Endothelial cell of umbilical vein (primary cell): ENCODE results near the gene FOXP1. TPM values are rescaled to one million over a fixed set of nuclear protein-coding genes. Genes with fewer than 3 reads are reported as not detected.

Experiments
- BruUV-seq: library from RNA; stranded (reverse); fragments of 400-500 nt; replicated peaks from 2 replicates; lab custom pipeline; 2021; lab: Mats Ljungman, UMichigan
- CTCF ChIA-PET: fragments of 300-600, 350-600 bp; sonication (Branson Sonifier 250); formaldehyde crosslinking; loops from one replicate; lab custom pipeline; 2021; ENCODE audit warnings: antibody characterized with exemption, inconsistent platforms; lab: Charles Lee
- POLR2A ChIA-PET: fragments of 300-600, 350-600 bp; sonication (Branson Sonifier 250); formaldehyde crosslinking; loops from one replicate; lab custom pipeline; 2021; ENCODE audit warnings: antibody characterized with exemption, inconsistent platforms; lab: Charles Lee
- DNase-seq: peaks from one replicate; pipeline ENCODE4 v3.0.0-alpha.2; 2011; ENCODE audit warnings: low read depth, low spot score
- FAIRE-seq: peaks from 2 replicates; lab custom pipeline; 2011; peaks lifted over from hg19 to GRCh38; lab: Jason Lieb, UNC
- H2AFZ ChIP-seq: 2 replicates; pipeline ENCODE4 v1.6.0; 2012; ENCODE audit warnings: low read depth, low read length, control low read depth, inconsistent platforms
- H3K27ac ChIP-seq: 2 replicates; pipeline ENCODE4 v1.5.1; 2011; ENCODE audit warnings: low read depth, mild to moderate bottlenecking, control low read depth, low read length, moderate library complexity; ENCODE audit not compliant: insufficient read depth
- H3K27me3 ChIP-seq, 2 experiments: 2 replicates each; pipeline versions ENCODE4 v1.6.0 to v1.6.1; 2011; ENCODE audit warnings: low read length in 2 of 2, mixed read lengths in 1 of 2; ENCODE audit not compliant: control insufficient read depth in 2 of 2, insufficient read depth in 2 of 2
- H3K36me3 ChIP-seq, 2 experiments: 2 replicates in 1 of 2; 3 replicates in 1 of 2; pipeline ENCODE4 v1.5.1; 2011; ENCODE audit warnings: low read length in 2 of 2, mild to moderate bottlenecking in 1 of 2, moderate library complexity in 1 of 2; ENCODE audit not compliant: control insufficient read depth in 2 of 2, insufficient read depth in 2 of 2; ENCODE audit errors: extremely low read depth in 1 of 2
- H3K4me1 ChIP-seq: 3 replicates; pipeline ENCODE4 v1.5.1; 2011; ENCODE audit warnings: mild to moderate bottlenecking, low read length; ENCODE audit not compliant: control insufficient read depth, insufficient read depth; ENCODE audit errors: extremely low read depth
- H3K4me2 ChIP-seq: 2 replicates; pipeline ENCODE4 v1.6.1; 2011; ENCODE audit warnings: low read length, control low read depth, mixed read lengths; ENCODE audit not compliant: insufficient read depth
- H3K4me3 ChIP-seq, 3 experiments: fragments of 200-600 bp in 1 of 3; sonication (generic), shearing (Covaris generic) in 1 of 3; replicated peaks in 1 of 3; 2 replicates each; pipeline ENCODE4 v1.5.1; 2011 to 2016; ENCODE audit warnings: control low read depth in 3 of 3, low read length in 3 of 3, mild to moderate bottlenecking in 2 of 3, inconsistent platforms in 1 of 3, low read depth in 1 of 3, moderate library complexity in 1 of 3; ENCODE audit not compliant: insufficient read depth in 1 of 3
- H3K79me2 ChIP-seq: 2 replicates; pipeline ENCODE4 v1.6.0; 2012; ENCODE audit warnings: low read length, inconsistent platforms; ENCODE audit not compliant: control insufficient read depth, insufficient read depth
- H3K9ac ChIP-seq: replicated peaks from 2 replicates; pipeline ENCODE3; 2011; ENCODE audit warnings: low read length, control low read depth; ENCODE audit not compliant: insufficient read depth; ENCODE audit errors: extremely low read depth
- H3K9me1 ChIP-seq: replicated peaks from 3 replicates; pipeline ENCODE4 v1.6.0; 2011; ENCODE audit warnings: mild to moderate bottlenecking, low read length; ENCODE audit not compliant: control insufficient read depth, insufficient read depth; ENCODE audit errors: extremely low read depth
- H3K9me3 ChIP-seq: replicated peaks from 2 replicates; pipeline ENCODE4 v1.5.1; 2012; ENCODE audit warnings: low read length, inconsistent platforms; ENCODE audit not compliant: control insufficient read depth, insufficient read depth
- H4K20me1 ChIP-seq: replicated peaks from 2 replicates; pipeline ENCODE3; 2011; ENCODE audit warnings: mild to moderate bottlenecking, low read length; ENCODE audit not compliant: control insufficient read depth, insufficient read depth; ENCODE audit errors: extremely low read depth
- CTCF ChIP-seq, 2 donors: IDR thresholded peaks; 1 replicate in 1 of 2; 2 replicates in 1 of 2; pipeline ENCODE4 v1.5.1; 2011; ENCODE audit warnings: low read length in 2 of 2, mild to moderate bottlenecking in 2 of 2, moderate library complexity in 2 of 2, control low read depth in 1 of 2, inconsistent platforms in 1 of 2, low read depth in 1 of 2; ENCODE audit not compliant: insufficient read depth in 1 of 2; ENCODE audit errors: extremely low read depth in 1 of 2
- EZH2 ChIP-seq: IDR thresholded peaks from 2 replicates; pipeline ENCODE4 v1.6.1; 2012; ENCODE audit warnings: borderline replicate concordance, low read depth, mild to moderate bottlenecking, moderate library complexity, low read length, inconsistent platforms; ENCODE audit not compliant: severe bottlenecking
- FOS ChIP-seq: IDR thresholded peaks from 2 replicates; pipeline ENCODE4 v1.6.1; 2011; ENCODE audit warnings: mild to moderate bottlenecking, low read length, moderate library complexity, borderline replicate concordance; ENCODE audit not compliant: insufficient read depth
- GATA2 ChIP-seq: IDR thresholded peaks from 2 replicates; pipeline ENCODE4 v1.7.0; 2011; ENCODE audit warnings: low read depth, mild to moderate bottlenecking, moderate library complexity, mixed read lengths, low read length; ENCODE audit not compliant: insufficient read length, insufficient read depth
- JUN ChIP-seq: IDR thresholded peaks from 2 replicates; pipeline ENCODE4 v1.6.1; 2011; ENCODE audit warnings: borderline replicate concordance, low read depth; ENCODE audit not compliant: insufficient read length, insufficient read depth
- MAX ChIP-seq: IDR thresholded peaks from 2 replicates; pipeline ENCODE4 v1.6.1; 2011; ENCODE audit not compliant: insufficient read depth, insufficient read length
- POLR2AphosphoS5 ChIP-seq: IDR thresholded peaks from 2 replicates; pipeline ENCODE4 v1.6.1; 2012; ENCODE audit warnings: low read depth, mild to moderate bottlenecking, control low read depth, low read length, moderate library complexity; ENCODE audit not compliant: insufficient read depth
- dilution Hi-C: fragments of 300-500 bp; cut with MboI; formaldehyde crosslinking; loops from one replicate; pipeline ENCODE4 v1.15.0; 2019; ENCODE audit warnings: low sequenced_read_pairs; ENCODE audit not compliant: extremely low pct_ligation_motif_present
- intact Hi-C: fragments of 100-400 bp; cut with micrococcal nuclease; formaldehyde crosslinking; loops from one replicate; pipeline ENCODE4 v1.10.0; 2022
- polyA plus RNA-seq, 4 experiments: library from polyadenylated mRNA; depleted of rRNA in 3 of 4; stranded (reverse) in 3 of 4; unstranded in 1 of 4; fragments of >200 nt; gene quantifications; 2 replicates each; pipeline versions ENCODE4 v1.2.1 to v1.2.3, GENCODE V29; 2011 to 2012; ENCODE audit warnings: missing spikeins in 1 of 4
- total RNA-seq: library from RNA; stranded (reverse); gene quantifications from 2 replicates; pipeline ENCODE4 v1.2.3, GENCODE V29; 2021

Gene FOXP1
- total and polyA plus RNA-seq, 2 donors (not counting 3 experiments of a cell fraction or from before 2014, with no cell fraction given): 41.0 to 107 TPM

- BruUV-seq: no TSS peak
- H3K79me2 ChIP-seq: peaks cover 67% of the 10 kb centered on the region
- H3K9me3 ChIP-seq: no peaks in the 10 kb centered on the region
- dilution Hi-C loops: no loop called here
- no peak overlapping the region for H2AFZ ChIP-seq
- H3K4me2 ChIP-seq: peak overlapping the region; percentile 99
- ChIA-PET CTCF (interaction anchor here (0.6 to 2.3 kb wide), 9 partner anchors 15 to 621 kb away, joined by 3 to 8 read pairs (median 4); no protein-coding TSS in a partner anchor), POLR2A (interaction anchor here (0.6 to 1.6 kb wide), 2 partner anchors 9 to 377 kb away, joined by 7 to 8 read pairs; no protein-coding TSS in a partner anchor)
- FAIRE-seq (peak; percentile 91), DNase-seq (peak; percentile 91)
- H4K20me1 ChIP-seq: no peaks in the 10 kb centered on the region
- H3K27me3 ChIP-seq: no peaks in the 10 kb centered on the region
- TF ChIP-seq JUN: peak; percentile 28
- no peak for TF ChIP-seq FOS
- TF ChIP-seq CTCF (IDR thresholded peaks at IDR 0.05; ENCODE audit: extremely low read depth in 1 of 2, insufficient read depth in 1 of 2, low read depth in 1 of 2, low read length in 2 of 2): no peak
- TF ChIP-seq MAX: no peak
- TF ChIP-seq POLR2AphosphoS5: peak; percentile 11
- no peak for TF ChIP-seq GATA2
- TF ChIP-seq EZH2: no peak
- H3K36me3 ChIP-seq: peaks cover 2 to 8% of the 10 kb centered on the region in 2 experiments
- H3K4me1 ChIP-seq: peaks cover 100% of the 10 kb centered on the region
- intact Hi-C loops: loop anchor here (1.0 to 2.0 kb wide), 3 partner anchors 8 to 73 kb away; no protein-coding TSS in a partner anchor
- peak overlapping the region; percentile 85 for H3K9ac ChIP-seq
- H3K9me1 ChIP-seq: no peaks in the 10 kb centered on the region
- peak overlapping the region; percentile 92 for H3K27ac ChIP-seq
- H3K4me3 ChIP-seq: peak overlapping the region in 1 of 3 experiments; percentile 53
Observed at GRCh38 chr3:71055257-71056001, 528.1 kb downstream of the FOXP1 start.
